ENCODE results near the gene SH2B3.

DNA sequence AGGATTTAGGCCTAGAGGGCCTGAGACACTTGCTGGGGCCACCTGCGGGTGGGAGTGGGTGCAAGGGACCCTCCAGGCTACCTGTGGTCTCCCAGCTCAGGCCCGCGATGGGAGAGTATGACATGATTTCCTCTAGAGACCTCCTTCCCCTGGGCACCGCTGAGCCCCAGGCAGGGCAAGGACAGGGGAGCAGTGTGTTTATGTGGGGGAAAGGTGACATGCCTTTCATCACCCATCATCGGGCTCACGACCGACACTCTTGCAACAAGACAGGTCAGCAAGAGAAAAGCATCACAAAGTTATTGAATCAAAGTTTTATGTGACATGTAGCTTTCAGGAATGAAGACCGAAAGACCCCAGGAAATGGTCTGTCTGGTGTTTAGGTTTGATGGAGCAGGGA lies 19.9 kb downstream of the SH2B3 start:
- no peak for TF ChIP-seq POLR2A (IDR thresholded peaks at IDR 0.05; ENCODE audit: low read length)
- TF ChIP-seq GATA1 (IDR thresholded peaks at IDR 0.05; ENCODE audit: low read depth, low read length) = no peak
